Kidney glomerular epithelial cell (primary cell): ENCODE measurements around the gene LNPK.
"Not testable (repeated sequence)": the region's sequence is repeated elsewhere in the genome, so short reads cannot be mapped to it uniquely, and the experiment has no call there.

Experiments
- DNase-seq: peaks from one replicate; lab custom pipeline; 2025; lab: John Stamatoyannopoulos, UW

LNPK gene

DNA sequence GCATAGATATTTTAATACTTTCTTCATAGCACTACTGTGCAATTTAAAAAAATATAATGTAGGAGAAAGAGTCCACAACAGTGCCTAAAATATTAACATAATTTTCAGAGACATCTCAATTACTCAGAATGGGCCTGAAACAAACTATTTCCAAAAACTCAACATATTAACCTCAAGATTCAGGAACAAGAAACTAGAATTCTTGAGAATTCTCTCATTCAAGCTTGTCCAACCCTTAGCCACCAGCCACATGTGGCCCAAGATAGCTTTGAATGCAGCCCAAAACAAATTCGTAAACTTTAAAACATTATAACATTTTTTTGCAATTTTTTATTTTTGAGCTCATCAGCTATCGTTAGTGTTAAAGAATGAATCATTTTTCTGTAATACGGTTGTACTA, 35.2 kb downstream of the LNPK start:
- no peak for DNase-seq

DNA sequence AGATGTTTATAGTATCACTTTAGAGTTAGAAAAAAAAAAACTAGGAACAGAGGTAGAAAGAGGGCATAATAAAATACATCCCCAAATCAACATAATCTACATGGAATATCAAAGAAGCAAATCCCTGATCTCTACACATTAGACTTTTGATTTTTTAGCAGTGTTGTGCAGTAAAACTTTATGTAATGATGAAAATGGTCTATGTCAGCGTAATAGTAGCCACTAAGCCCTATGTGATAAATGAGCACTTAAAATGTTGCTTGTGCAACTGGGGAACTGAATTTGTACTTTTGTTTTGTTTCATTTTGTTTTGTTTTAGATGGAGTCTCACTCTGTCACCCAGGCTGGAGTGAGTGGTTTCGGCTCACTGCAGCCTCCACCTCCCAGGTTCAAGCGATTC, 36.3 kb downstream of the LNPK start:
- no peak for DNase-seq

DNA sequence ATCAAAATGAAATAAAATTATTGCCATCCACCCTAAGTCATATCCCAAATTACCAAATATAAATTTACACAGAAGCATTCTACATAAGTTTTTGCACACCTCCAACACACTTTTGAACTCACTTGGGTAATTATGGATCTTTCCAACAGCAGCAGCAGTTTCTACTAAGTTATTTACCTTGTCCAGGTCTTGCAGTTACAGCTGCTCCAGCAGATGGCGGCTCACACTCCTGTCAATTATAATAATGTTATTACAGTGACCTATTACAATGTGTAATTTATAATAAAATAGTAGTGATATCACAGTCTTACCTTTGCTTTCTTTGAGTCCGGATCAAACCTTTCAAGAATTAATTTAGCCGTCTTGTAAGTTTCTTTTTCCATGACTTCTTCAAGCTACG, 37.9 kb downstream of the LNPK start:
- no peak for DNase-seq

DNA sequence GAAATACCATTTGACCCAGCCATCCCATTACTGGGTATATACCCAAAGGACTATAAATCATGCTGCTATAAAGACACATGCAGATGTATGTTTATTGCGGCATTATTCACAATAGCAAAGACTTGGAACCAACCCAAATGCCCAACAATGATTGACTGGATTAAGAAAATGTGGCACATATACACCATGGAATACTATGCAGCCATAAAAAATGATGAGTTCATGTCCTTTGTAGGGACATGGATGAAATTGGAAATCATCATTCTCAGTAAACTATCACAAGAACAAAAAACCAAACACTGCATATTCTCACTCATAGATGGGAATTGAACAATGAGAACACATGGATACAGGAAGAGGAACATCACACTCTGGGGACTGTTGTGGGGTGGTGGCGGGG, 38.9 kb downstream of the LNPK start:
- DNase-seq = not testable (repeated sequence)

DNA sequence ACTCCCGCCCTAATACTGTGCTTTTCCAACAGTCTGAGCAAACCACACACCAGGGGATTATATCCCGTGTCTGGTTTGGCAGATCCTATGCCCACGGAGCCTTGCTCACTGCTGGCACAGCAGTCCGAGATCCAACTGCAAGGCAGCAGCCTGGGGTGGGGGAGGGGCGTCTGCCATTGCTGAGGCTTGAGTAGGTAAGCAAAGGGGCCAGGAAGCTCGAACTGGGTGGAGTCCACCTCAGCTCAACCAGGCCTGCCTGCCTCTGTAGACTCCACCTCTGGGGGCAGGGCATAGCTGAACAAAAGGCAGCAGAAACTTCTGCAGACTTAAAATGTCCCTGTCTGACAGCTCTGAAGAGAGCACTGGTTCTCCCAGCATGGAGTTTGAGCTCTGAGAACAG, 44.2 kb downstream of the LNPK start:
- no peak for DNase-seq

DNA sequence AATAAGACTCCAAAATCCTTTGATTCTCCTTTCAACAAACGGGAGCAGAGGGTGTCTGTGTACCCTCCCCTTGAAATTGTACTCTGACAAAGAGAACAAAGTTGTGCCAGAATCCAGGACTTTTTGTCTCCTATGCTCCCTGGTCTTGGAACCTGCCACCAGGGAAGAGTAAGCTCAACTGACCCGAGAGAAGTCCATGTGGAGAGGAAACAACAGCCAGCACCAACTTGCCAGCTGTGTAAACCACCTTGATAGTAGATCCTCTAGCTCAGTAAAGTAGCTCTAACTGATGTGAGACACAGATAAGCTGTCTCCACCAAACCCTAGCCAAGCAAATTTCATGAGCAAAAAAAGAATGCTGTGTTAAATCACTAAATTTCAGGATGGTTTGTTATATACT, 46.9 kb downstream of the LNPK start:
- no peak for DNase-seq

DNA sequence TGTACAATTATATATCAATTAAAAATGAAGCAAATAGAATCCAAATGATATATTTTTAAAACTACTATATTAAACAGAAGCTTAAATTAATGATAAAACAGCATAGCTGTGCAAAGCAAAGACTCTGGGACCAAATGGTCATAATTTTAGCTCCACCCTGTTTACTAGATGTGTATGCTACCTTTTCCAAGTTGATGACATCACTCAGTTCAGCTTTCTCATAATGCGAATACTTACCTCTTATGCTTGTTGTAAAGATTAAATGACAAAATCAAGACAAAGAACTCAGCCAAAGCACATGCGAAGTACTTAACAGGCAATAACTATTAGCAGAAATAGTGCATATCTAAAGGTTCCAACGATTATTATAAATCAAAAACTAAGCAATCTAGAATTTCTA, 51.6 kb downstream of the LNPK start:
- DNase-seq = no peak

DNA sequence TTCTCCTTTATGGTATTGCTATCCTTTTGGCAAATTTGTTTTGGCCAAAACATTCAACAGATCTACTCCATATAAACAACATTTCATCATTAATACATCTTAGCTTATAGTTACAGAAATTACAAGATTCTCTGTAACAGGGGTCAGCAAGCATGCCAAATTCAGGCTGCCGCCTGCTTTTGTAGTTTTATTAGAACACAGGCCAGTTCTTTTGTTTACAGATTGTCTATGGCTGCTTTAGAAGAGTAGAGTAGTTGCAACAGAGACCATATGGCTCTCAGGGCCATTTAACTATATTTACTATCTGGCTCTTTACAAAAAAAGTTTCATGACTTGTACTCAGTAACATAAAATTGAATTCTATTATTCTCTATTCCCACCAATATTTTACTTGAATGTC, 53.9 kb downstream of the LNPK start:
- no peak for DNase-seq

DNA sequence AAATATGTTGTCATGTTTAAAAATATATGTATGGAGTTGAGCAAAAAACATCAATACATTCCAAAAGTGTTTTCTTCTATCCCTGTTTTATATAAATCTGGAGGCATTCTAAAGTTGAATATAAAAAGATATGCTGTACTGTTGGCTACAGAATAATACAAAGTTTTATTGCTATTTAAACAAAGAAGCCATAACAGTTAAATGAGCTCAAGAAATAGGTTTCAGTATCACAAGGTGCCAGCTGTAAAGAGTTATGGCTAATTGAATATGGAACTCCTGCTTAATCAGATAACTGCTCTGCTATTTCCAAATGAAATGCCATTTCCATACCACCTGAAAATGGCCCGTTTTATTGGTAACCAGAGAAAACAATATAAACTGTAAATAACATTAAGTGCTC, 55.0 kb downstream of the LNPK start:
- no peak for DNase-seq

DNA sequence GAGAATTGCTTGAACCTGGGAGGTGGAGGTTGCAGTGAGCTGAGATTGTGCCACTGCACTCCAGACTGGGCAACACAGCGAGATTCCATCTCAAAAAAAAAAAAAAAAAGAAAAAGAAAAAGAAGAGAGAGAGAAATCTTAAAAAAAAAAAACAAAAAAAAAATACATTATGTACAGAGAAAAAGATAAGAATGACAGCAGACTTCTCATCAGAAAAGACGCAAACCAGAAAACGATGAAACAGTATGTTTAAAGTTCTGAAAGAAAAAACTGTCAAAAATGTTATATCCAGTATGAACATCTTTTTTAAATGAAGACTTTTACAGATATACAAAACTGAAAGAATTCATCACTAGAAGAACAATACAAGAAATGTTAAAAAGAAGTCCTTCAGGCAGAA, 60.4 kb downstream of the LNPK start:
- no peak for DNase-seq

DNA sequence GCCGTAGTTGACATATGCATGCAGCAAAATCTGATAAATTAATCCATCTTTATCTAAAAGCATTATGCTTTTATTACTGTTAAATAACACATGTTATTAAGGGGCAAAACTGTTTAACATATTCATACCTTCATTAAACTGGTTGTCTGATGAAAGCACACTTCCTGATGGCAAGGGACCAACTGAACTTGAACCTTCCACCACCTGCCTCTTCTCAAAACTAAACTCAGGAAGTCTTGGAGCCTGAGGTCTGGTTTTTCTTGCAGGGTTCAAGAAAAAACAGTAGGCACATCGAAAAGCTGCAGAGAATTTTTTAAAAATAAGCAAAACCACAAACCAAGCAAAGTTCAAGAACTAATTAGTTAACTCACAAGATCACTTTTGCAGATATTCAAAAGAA, 64.9 kb downstream of the LNPK start:
- no peak for DNase-seq

DNA sequence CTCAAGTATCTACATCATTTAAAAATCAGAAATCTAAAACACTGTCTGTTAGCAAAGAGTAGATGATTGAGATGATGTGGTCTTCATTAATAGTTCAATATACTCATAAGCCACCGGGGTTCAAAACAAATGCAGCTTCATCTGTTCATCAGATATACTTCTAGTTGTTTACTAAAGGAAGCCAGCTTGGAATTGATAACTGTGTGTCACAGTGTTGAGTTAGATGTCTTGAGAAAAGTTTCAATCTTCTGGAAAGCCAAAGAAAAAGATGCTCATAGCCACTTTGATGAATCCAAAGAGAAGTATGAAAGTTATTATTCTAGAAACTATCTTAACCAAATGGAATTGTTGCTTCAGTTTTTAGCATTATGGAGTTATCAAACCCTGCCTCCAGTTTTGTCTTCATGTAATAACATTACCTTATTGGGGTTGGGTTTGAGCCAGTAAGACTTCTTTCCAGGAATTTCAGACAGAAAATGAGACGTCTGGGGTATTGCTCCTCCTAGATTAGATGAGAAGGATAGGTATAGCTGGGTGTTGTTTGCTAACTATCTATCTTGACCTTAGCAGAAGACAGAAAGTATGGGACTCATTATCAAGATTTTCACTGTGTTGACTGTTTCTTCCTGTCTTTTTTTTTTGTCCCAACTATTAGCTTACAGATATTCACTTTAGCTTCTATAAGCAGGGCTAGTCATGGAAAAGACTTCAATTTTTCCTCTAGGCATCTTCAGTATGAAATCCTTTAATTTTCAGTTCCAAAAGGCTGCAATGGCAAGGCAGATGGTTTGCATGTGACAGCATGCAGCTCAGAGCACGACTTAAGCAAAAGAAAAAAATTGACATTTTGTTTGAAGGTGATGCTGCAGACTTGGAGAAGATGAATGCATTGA, 66.5 kb downstream of the LNPK start:
- no peak for DNase-seq

DNA sequence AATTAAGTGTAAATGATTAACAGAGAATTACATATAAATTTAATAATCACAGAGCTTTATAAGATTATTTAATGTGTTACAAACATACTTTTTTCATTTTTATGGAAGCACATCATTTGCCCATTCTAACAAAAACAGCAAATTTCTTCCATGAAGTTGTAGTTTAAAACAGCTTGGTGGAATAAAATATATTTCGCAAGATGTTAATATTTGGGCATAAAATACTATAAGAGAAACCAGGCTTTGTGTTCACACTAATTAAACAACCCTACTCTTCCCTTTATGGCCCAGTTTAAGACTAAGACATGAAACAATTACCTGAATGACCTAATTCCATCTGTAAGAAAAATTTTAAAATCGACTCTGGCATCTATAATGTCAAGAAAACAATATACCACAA, 69.4 kb downstream of the LNPK start:
- DNase-seq = no peak

DNA sequence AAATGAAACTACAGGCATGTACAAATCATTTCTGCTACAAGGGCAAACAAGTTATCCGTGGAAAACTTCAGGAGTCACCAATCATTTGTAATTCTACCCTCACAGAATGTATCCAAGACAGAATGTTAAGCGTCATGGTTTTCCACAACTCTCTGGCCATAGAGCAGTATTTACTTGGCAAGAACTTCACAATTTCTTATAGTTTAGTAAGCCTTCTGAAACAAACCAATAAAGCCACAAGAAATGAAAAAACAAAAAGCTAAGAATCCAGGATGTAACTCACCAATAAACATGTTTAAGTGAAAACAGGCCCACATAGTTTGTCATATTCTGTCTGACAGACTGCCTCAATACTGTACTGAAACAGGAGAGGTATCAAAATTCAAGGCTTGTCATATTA, 70.3 kb downstream of the LNPK start:
- no peak for DNase-seq

DNA sequence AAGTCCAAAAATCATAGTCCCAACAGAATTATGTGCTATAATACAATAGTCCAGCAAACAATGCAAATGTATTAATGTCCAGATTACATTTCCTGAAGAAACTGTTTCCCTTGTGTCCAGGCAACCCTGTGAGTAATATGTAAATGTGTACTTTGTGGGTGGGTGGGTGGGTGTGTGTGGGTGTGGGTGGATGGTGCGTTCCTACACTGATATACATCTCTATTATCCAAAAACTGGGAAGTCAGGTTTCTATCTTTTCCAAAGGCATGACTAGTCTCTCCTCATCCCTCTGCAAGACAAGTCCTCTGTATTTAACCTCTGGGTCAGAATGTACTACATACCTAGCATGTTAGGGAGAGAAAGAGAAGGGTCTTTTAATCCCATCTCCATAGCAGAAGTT, 71.6 kb downstream of the LNPK start:
- DNase-seq = no peak

DNA sequence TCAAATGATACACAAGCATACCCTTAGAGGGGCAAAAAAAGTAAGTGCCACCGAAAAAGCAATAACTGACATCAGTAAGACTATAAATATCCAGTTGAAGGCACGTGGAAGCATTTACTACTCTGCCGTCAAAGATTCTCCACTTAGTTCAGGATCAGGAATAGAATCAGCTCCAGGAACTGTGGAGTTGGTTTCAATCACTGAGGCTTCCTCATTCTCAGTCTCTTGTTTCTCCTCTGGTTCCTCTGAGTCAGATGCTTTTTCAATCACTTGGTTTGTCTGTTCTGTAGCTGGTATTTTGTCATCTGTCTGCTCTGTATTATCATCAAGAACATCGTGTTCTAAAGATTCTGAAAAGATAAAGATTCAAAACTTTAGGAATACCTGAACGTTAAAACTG, 72.2 kb downstream of the LNPK start:
- DNase-seq = no peak

DNA sequence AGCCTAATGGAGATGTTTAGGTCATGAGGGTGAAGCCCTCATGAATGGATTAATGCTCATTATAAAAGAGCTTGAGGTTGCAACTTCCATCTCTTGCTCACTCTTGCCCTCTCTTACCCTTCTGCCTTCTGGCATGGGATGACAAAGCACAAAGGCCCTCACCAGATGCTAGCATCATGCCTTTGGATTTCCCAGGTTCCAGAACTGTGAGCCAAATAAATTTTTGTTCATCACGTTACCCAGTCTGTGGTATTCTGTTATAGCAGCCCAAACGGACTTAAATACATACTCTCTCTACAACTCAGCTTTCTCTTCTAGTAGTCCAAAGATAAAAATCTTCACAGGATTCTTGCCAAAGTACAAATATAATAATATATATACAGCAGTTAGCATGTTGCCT, 75.8 kb downstream of the LNPK start:
- DNase-seq = no peak

DNA sequence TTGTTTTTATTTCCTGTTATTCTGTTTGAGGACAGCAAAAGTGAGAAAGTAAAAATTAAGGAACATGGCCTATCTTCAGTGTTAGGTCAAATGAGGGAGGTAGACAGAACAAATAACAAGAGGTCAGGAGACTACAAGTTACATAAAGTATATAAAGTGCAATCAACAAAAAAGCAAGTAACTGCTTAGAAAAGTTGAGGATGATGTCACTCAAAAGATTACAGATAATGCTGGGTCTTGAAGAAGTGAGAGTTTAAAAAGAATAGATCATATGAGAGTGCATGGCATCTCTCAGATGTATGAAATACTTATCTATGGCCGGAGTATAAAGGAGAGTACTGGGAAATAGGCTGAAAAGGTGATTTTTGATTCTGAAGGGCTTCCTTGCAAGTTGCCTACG, 79.9 kb downstream of the LNPK start:
- no peak for DNase-seq

DNA sequence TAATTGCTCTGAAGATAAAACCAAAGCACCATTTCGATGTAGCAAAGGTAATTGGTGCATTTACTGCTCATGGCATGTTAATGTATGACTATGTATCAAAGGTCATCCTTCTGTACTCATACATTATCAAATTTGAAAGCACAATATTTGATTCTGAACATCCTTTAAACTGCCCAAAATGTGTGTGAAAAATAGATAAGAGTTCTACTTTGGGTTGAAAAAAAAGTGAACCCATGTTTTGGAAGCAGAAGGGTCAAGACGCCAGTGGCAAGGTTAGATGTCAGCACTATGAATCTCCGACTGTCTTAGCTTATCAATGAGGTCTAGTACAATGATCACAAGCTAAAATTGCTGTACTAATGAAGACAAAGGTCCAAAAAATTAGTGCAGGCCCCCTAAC, 83.1 kb downstream of the LNPK start:
- DNase-seq = no peak

DNA sequence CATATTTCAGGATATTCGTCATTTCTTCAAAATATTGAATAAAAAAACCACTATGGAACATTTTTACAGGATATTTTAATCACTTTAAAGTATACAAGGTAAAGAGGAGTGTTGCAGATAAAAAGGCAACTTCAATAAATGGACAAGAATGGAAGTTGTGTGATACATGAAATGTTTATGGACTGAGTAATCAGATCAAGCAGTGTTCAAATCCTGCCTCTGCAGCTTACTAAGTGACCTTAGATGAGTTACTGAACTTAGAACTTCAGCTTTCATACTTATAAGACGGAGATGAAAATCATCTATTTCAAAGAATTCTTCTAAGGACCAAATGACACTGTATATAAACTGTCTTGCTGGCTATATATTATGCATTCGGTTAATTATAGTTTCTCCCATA, 87.2 kb downstream of the LNPK start:
- DNase-seq = no peak

DNA sequence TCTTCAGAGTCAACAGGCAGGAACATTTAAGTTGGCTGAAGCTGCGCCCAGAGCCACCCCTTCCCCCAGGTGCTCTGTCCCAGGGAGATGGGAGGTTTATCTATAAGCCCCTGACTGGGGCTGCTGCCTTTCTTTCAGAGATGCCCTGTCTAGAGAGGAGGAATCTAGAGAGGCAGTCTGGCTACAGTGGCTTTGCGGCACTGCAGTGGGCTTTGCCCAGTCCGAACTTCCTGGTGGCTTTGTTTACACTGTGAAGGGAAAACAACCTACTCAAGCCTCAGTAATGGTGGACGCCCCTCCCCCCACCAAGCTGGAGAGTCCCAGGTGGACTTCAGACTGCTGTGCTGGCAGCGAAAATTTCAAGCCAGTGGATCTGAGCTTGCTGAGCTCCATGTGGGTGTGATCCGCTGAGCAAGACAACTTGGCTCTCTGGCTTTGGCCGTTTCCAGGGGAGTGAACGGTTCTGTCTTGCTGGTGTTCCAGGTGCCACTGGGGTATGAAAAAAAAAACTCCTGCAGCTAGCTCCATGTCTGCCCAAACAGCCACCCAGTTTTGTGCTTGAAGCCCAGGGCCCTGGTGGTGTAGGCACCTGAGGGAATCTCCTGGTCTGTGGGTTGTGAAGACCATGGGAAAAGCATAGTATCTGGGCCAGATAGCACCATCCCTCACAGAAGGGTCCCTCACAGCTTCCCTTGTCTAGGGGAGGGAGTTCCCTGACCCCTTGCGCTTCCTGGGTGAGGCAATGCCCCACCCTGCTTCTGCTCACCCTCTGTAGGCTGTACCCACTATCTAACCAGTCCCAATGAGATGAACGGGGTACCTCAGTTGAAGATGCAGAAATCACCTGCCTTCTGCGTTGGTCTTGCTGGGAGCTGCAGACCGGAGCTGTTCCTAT, 88.0 kb downstream of the LNPK start:
- not testable (repeated sequence) for DNase-seq

DNA sequence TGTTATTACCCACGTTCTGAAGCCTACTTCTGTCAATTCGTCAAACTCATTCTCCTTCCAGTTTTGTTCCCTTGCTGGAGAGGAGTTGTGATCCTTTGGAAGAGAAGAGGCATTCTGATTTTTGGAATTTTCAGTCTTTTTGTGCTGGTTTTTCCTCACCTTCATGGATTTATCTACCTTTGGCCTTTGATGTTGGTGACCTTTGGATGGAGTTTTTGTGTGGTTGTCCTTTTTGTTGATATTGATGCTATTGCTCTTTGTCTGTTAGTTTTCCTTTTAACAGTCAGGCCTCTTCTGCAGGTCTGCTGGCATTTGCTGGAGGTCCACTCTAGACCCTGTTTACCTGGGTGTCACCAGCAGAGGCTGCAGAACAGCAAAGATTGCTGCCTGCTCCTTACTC, 88.8 kb downstream of the LNPK start:
- not testable (repeated sequence) for DNase-seq

DNA sequence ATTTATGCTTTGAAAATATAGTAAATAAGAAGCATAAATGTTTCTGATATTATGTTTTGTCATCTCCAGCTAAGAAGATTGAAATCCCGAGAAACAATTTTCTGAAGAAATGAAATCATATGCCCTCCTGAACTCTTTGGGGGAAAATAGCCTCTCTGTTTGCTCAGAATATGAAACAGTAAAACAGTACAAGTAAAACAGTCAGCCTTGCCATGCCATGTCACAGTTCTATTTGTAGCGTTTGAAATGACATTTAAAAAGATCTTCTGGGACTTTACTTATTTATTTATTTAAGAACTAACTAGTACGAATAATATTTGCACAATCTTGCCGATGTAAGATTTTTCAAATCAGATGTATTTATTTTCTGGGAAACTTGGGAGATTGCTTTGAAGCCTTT, 98.0 kb downstream of the LNPK start:
- DNase-seq = no peak
